Activated gamma-delta T cell treated with anti-CD3 and anti-CD28 coated beads, Interleukin-2, amount 50 U/mL, for 16 hours (primary cell): ENCODE data around the gene OR10G7.
"Not testable (repeated sequence)": the region's sequence is repeated elsewhere in the genome, so short reads cannot be mapped to it uniquely, and the experiment has no call there.

Experiments
- DNase-seq: peaks from one replicate; pipeline ENCODE4 v3.0.0-alpha.2; 2020; ENCODE audit warnings: low read depth

The OR10G7 gene

GRCh38 chr11:124039557-124039956 lies 1.6 kb downstream of the OR10G7 start:
- no peak for DNase-seq

GRCh38 chr11:124036666-124037065 lies 4.5 kb downstream of the OR10G7 start:
- no peak for DNase-seq

GRCh38 chr11:124026498-124026897 lies 14.6 kb downstream of the OR10G7 start, which contains the start of gene OR10G8:
Gene OR10G8, plus strand, starts transcription at chr11:124026798. Its CDS starts 2,825 bp downstream, at chr11:124029623.
- DNase-seq, result no peak

GRCh38 chr11:124015837-124016236 lies 25.3 kb downstream of the OR10G7 start:
- not testable (repeated sequence) for DNase-seq

- no peak for DNase-seq
Observed at GRCh38 chr11:124012697-124013096, 28.4 kb downstream of the OR10G7 start, which contains the start of gene OR10G4. Gene OR10G4, plus strand, starts transcription at chr11:124012997. Its CDS starts 2,578 bp downstream, at chr11:124015575.

DNA sequence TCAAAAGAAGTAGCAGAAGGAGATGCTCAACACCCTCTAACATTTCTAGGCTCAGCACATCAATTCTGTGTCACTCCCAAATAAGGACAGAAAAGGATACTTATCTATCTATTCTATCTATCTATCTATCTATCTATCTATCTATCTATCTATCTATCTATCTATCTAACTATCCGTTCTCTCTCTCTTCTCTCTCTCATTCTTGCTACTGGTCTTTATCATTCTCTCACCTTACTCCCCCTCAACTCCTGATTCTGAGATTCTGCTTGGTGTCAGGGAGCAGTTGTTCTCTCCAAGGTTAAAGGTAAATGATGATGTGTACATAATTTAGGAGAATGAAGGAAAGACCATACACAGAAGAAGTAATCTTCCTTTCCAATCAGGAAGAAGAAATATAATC lies 46.0 kb downstream of the OR10G7 start, which contains the start of gene OR10G6:
TSS of gene OR10G6 (minus strand) at position 43 of the 400 bp plus-strand sequence. CDS start at position 43, 0 bp downstream.
- no peak for DNase-seq
